ENCODE results near the gene ZNF319.
"Not testable (repeated sequence)": the region's sequence is repeated elsewhere in the genome, so short reads cannot be mapped to it uniquely, and the experiment has no call there.

The ZNF319 gene

GRCh38 chr16:58020628-58021521, 20.4 kb upstream of the ZNF319 start:
- DNase-seq = peak; percentile 41

- no peak for DNase-seq
Observed at GRCh38 chr16:58019866-58020538, 19.5 kb upstream of the ZNF319 start.

GRCh38 chr16:58018803-58019202, 18.3 kb upstream of the ZNF319 start:
- no peak for DNase-seq

GRCh38 chr16:58016840-58017446, 16.5 kb upstream of the ZNF319 start:
- no peak for DNase-seq

- no peak for DNase-seq
Observed at GRCh38 chr16:58013201-58013956, 12.9 kb upstream of the ZNF319 start.

GRCh38 chr16:58012481-58012880, 12.0 kb upstream of the ZNF319 start:
- no peak for DNase-seq

- DNase-seq = no peak
Observed at GRCh38 chr16:58011652-58012051, 11.2 kb upstream of the ZNF319 start.

- DNase-seq = no peak
Observed at GRCh38 chr16:58010886-58011285, 10.4 kb upstream of the ZNF319 start.

- no peak for DNase-seq
Observed at GRCh38 chr16:58009856-58010416, 9.5 kb upstream of the ZNF319 start.

- not testable (repeated sequence) for DNase-seq
Observed at GRCh38 chr16:58004736-58005135, 4.3 kb upstream of the ZNF319 start.

GRCh38 chr16:58002936-58003335, 2.5 kb upstream of the ZNF319 start:
- no peak for DNase-seq

GRCh38 chr16:58002416-58002800, 1.9 kb upstream of the ZNF319 start:
- no peak for DNase-seq

- DNase-seq = no peak
Observed at GRCh38 chr16:58001781-58002415, 1.4 kb upstream of the ZNF319 start.

GRCh38 chr16:58000706-58001676, 519 bp upstream of the ZNF319 start, which contains the start of gene USB1:
TSS of gene USB1 (plus strand) at chr16:58001407. CDS start at chr16:58001484, 77 bp downstream.
- peak; percentile 78 for DNase-seq

- DNase-seq = peak; percentile 17
Observed at GRCh38 chr16:57999366-57999970, 1.0 kb downstream of the ZNF319 start.

- DNase-seq = no peak
Observed at GRCh38 chr16:57998992-57999365, 1.5 kb downstream of the ZNF319 start.

GRCh38 chr16:57998486-57998885, 2.0 kb downstream of the ZNF319 start:
- DNase-seq = peak; percentile 59

- DNase-seq = no peak
Observed at GRCh38 chr16:57997528-57998265, 2.8 kb downstream of the ZNF319 start.

GRCh38 chr16:57997176-57997527, 3.3 kb downstream of the ZNF319 start:
- no peak for DNase-seq
